IMR-90 (cell line): ENCODE data around the gene SETD3. TPM values are rescaled to one million over a fixed set of nuclear protein-coding genes. Genes with fewer than 3 reads are reported as not detected.

Experiments used
- ATAC-seq: fragments of 200-7000 bp; cut with Tn5 transposase; 2 replicates; pipeline ENCODE4 v1.9.1; 2020; ENCODE audit warnings: low read depth, mild to moderate bottlenecking, moderate library complexity
- BruUV-seq: library from RNA; stranded (reverse); fragments of 400-500 nt; replicated peaks from 2 replicates; lab custom pipeline; 2021; lab: Mats Ljungman, UMichigan
- CTCF ChIA-PET: fragments of 300-600 bp; formaldehyde crosslinking; extraction: SDS; loops from one replicate; lab custom pipeline; 2021; ENCODE audit warnings: antibody characterized with exemption; lab: Yijun Ruan, JAX
- POLR2A ChIA-PET: fragments of 300-600 bp; sonication (Branson Sonifier 250); formaldehyde crosslinking; loops from one replicate; lab custom pipeline; 2022; ENCODE audit warnings: antibody characterized with exemption; ENCODE audit not compliant: unreplicated experiment; lab: Charles Lee
- DNase-seq: peaks from one replicate; pipeline ENCODE4 v3.0.0; 2013
- H2AFZ ChIP-seq: replicated peaks from 2 replicates; pipeline ENCODE3; 2013; ENCODE audit warnings: low read length, mild to moderate bottlenecking; ENCODE audit not compliant: poor library complexity
- H2AK5ac ChIP-seq: 2 replicates; pipeline ENCODE4 v1.6.1; 2013; ENCODE audit warnings: low read depth, low read length, inconsistent platforms
- H2AK9ac ChIP-seq: replicated peaks from 2 replicates; pipeline ENCODE3; 2013; ENCODE audit warnings: mild to moderate bottlenecking, low read depth, low read length, moderate library complexity; ENCODE audit not compliant: poor library complexity
- H2BK120ac ChIP-seq: 2 replicates; pipeline ENCODE4 v1.6.1; 2013; ENCODE audit warnings: low read depth, low read length, inconsistent platforms
- H2BK15ac ChIP-seq: 3 replicates; pipeline ENCODE4 v1.6.1; 2013; ENCODE audit warnings: low read depth, low read length, inconsistent platforms
- H2BK20ac ChIP-seq: 2 replicates; pipeline ENCODE4 v1.6.1; 2013; ENCODE audit warnings: low read depth, mild to moderate bottlenecking, inconsistent platforms, low read length, moderate library complexity
- H2BK5ac ChIP-seq: 2 replicates; pipeline ENCODE4 v1.6.1; 2013; ENCODE audit warnings: mild to moderate bottlenecking, low read depth, low read length, inconsistent platforms; ENCODE audit not compliant: poor library complexity, severe bottlenecking
- H3K14ac ChIP-seq: replicated peaks from 2 replicates; pipeline ENCODE4 v1.6.1; 2013; ENCODE audit warnings: low read depth, low read length, inconsistent platforms
- H3K18ac ChIP-seq: 2 replicates; pipeline ENCODE4 v1.6.1; 2013; ENCODE audit warnings: low read depth, low read length, control low read depth
- H3K23ac ChIP-seq: 2 replicates; pipeline ENCODE4 v1.6.1; 2013; ENCODE audit warnings: low read depth, low read length, inconsistent platforms
- H3K27ac ChIP-seq: 2 replicates; pipeline ENCODE4 v1.5.1; 2013; ENCODE audit warnings: mild to moderate bottlenecking, control low read depth, low read length; ENCODE audit not compliant: insufficient read depth
- H3K27me3 ChIP-seq: 2 replicates; pipeline ENCODE4 v1.6.1; 2013; ENCODE audit warnings: low read length; ENCODE audit not compliant: control insufficient read depth, insufficient read depth
- H3K36me3 ChIP-seq: 2 replicates; pipeline ENCODE4 v1.6.1; 2013; ENCODE audit warnings: low read length, mixed read lengths; ENCODE audit not compliant: control insufficient read depth, insufficient read depth
- H3K4ac ChIP-seq: 2 replicates; pipeline ENCODE4 v1.6.1; 2013; ENCODE audit warnings: low read depth, low read length, inconsistent platforms
- H3K4me1 ChIP-seq: 2 replicates; pipeline ENCODE4 v1.6.1; 2013; ENCODE audit warnings: low read length, mixed read lengths; ENCODE audit not compliant: control insufficient read depth, insufficient read depth
- H3K4me2 ChIP-seq: 2 replicates; pipeline ENCODE4 v1.6.1; 2013; ENCODE audit warnings: low read depth, mild to moderate bottlenecking, control low read depth, low read length, moderate library complexity
- H3K4me3 ChIP-seq: 2 replicates; pipeline ENCODE4 v1.5.1; 2013; ENCODE audit warnings: low read depth, mild to moderate bottlenecking, control low read depth, low read length, moderate library complexity; ENCODE audit not compliant: insufficient read depth
- H3K56ac ChIP-seq: 2 replicates; pipeline ENCODE4 v1.6.1; 2013; ENCODE audit warnings: low read length, inconsistent platforms; ENCODE audit not compliant: insufficient read depth; ENCODE audit errors: extremely low read depth
- H3K79me1 ChIP-seq, 2 experiments: 2 replicates each; pipeline ENCODE4 v1.6.1; 2013; ENCODE audit warnings: low read length in 2 of 2, inconsistent platforms in 1 of 2, low read depth in 1 of 2
- H3K9ac ChIP-seq: 2 replicates; pipeline ENCODE4 v1.6.1; 2013; ENCODE audit warnings: low read depth, low read length, control low read depth
- H3K9me1 ChIP-seq: 2 replicates; pipeline ENCODE4 v1.6.1; 2013; ENCODE audit warnings: low read length, inconsistent platforms; ENCODE audit not compliant: insufficient read depth
- H3K9me3 ChIP-seq: 2 replicates; pipeline ENCODE4 v1.6.1; 2013; ENCODE audit warnings: low read length; ENCODE audit not compliant: control insufficient read depth, insufficient read depth
- H4K20me1 ChIP-seq: 2 replicates; pipeline ENCODE4 v1.6.1; 2013; ENCODE audit warnings: low read length, inconsistent platforms; ENCODE audit not compliant: insufficient read depth
- H4K5ac ChIP-seq: 2 replicates; pipeline ENCODE4 v1.6.1; 2013; ENCODE audit warnings: mild to moderate bottlenecking, low read depth, low read length, control low read depth
- H4K8ac ChIP-seq, 2 experiments: 2 replicates each; pipeline ENCODE4 v1.6.1; 2013; ENCODE audit warnings: low read depth in 2 of 2, low read length in 2 of 2, control low read depth in 1 of 2, inconsistent platforms in 1 of 2
- H4K91ac ChIP-seq: 2 replicates; pipeline ENCODE4 v1.6.1; 2013; ENCODE audit warnings: low read depth, low read length, inconsistent platforms; ENCODE audit not compliant: insufficient read depth
- BHLHE40 ChIP-seq: fragments of 150-350 bp; IDR thresholded peaks from 2 replicates; pipeline ENCODE4 v1.6.1; 2016; ENCODE audit warnings: mild to moderate bottlenecking, low read depth, low read length
- CEBPB ChIP-seq: IDR thresholded peaks from 2 replicates; pipeline ENCODE4 v1.6.1; 2012; ENCODE audit warnings: low read depth, low read length, improper control_type of control experiment
- CHD1 ChIP-seq: IDR thresholded peaks from 2 replicates; pipeline ENCODE4 v1.6.1; 2012; ENCODE audit warnings: low read depth, low read length, improper control_type of control experiment
- FOS ChIP-seq: fragments of 150-350 bp; IDR thresholded peaks from 2 replicates; pipeline ENCODE4 v1.6.1; 2016; ENCODE audit warnings: low read depth, low read length
- MAFK ChIP-seq: IDR thresholded peaks from 2 replicates; pipeline ENCODE4 v1.6.1; 2012; ENCODE audit warnings: low read depth, low read length, improper control_type of control experiment
- MAZ ChIP-seq: IDR thresholded peaks from 2 replicates; pipeline ENCODE4 v1.6.1; 2012; ENCODE audit warnings: low read depth, mild to moderate bottlenecking, low read length, improper control_type of control experiment, moderate library complexity, borderline replicate concordance
- MXI1 ChIP-seq: IDR thresholded peaks from 2 replicates; pipeline ENCODE4 v1.6.1; 2012; ENCODE audit warnings: low read depth, mild to moderate bottlenecking, low read length, moderate library complexity, borderline replicate concordance
- NFE2L2 ChIP-seq: fragments of 150-350 bp; IDR thresholded peaks from 2 replicates; pipeline ENCODE4 v1.6.1; 2016; ENCODE audit warnings: low read depth, mild to moderate bottlenecking, low read length
- POLR2A ChIP-seq: IDR thresholded peaks from 2 replicates; pipeline ENCODE4 v1.6.1; 2012; ENCODE audit warnings: mild to moderate bottlenecking, low read depth, low read length
- RAD21 ChIP-seq: IDR thresholded peaks from 2 replicates; pipeline ENCODE4 v1.6.1; 2012; ENCODE audit warnings: low read length, improper control_type of control experiment
- RCOR1 ChIP-seq: IDR thresholded peaks from 2 replicates; pipeline ENCODE4 v1.6.1; 2012; ENCODE audit warnings: mild to moderate bottlenecking, low read length, improper control_type of control experiment; ENCODE audit not compliant: insufficient replicate concordance
- RFX5 ChIP-seq: IDR thresholded peaks from 2 replicates; pipeline ENCODE4 v1.8.0; 2012; ENCODE audit warnings: low read depth, mild to moderate bottlenecking, low read length, moderate library complexity
- SMC3 ChIP-seq: fragments of 150-350 bp; IDR thresholded peaks from 2 replicates; pipeline ENCODE4 v1.6.1; 2016; ENCODE audit warnings: low read depth, mild to moderate bottlenecking, antibody characterized with exemption, low read length, moderate library complexity
- WGBS, 2 experiments: methylation state at CpG; one replicate each; pipeline versions ENCODE4 v1.1.5 to v1.1.7; 2013; ENCODE audit warnings: missing lambda C conversion rate in 2 of 2; ENCODE audit not compliant: insufficient read length in 1 of 2; ENCODE audit errors: extremely low coverage in 2 of 2; 5-methylcytosine and 5-hydroxymethylcytosine counted together
- dilution Hi-C: fragments of 300-500 bp; cut with HindIII; formaldehyde crosslinking; loops from one replicate; pipeline ENCODE4 v1.14.3; 2018; ENCODE audit warnings: low sequenced_read_pairs; ENCODE audit not compliant: unreplicated experiment
- in situ Hi-C: fragments of 300-500 bp; cut with MboI; formaldehyde crosslinking; loops from 3 replicates; pipeline ENCODE4 v1.14.3; 2019; ENCODE audit warnings: low sequenced_read_pairs, inconsistent platforms, mixed read lengths
- intact Hi-C: fragments of 100-400 bp; cut with micrococcal nuclease; formaldehyde crosslinking; loops from 2 replicates; pipeline ENCODE4 v1.10.0; 2022
- polyA plus RNA-seq, 3 experiments: library from polyadenylated mRNA; depleted of rRNA; stranded (reverse); fragments of >200 nt; gene quantifications; 2 replicates each; pipeline ENCODE4 v1.2.3, GENCODE V29; 2012; ENCODE audit warnings: low replicate concordance in 1 of 3
- total RNA-seq: library from RNA; depleted of rRNA; stranded (reverse); fragments of >200 nt; gene quantifications from 2 replicates; pipeline ENCODE4 v1.2.3, GENCODE V29; 2012
- TF ChIP-seq, protein P1 (sequence below): fragments of 150-350 bp; IDR thresholded peaks from 2 replicates; pipeline ENCODE4 v1.6.1; 2016; ENCODE audit warnings: low read depth, mild to moderate bottlenecking, low read length, moderate library complexity, borderline replicate concordance
- TF ChIP-seq, protein P2 (sequence below): conservative IDR thresholded peaks from 2 replicates; pipeline ENCODE4 v1.5.1; 2012; ENCODE audit warnings: mild to moderate bottlenecking, low read depth, low read length, improper control_type of control experiment
- TF ChIP-seq, protein P3 (sequence below): fragments of 150-350 bp; IDR thresholded peaks from 2 replicates; pipeline ENCODE4 v1.6.1; 2017; ENCODE audit warnings: mild to moderate bottlenecking, antibody characterized with exemption, low read length, low read depth

SETD3 gene
- total and polyA plus RNA-seq, 2 of the 4 experiments (the other 2 are of a cell fraction) = 18.8 to 31.9 TPM

GRCh38 chr14:99484106-99484505 is 3.4 kb upstream of the SETD3 start:
- CTCF ChIA-PET = interaction anchor here (0.6 kb wide), 1 partner anchor 12 kb away, joined by 6 read pairs; no protein-coding TSS in a partner anchor
- POLR2A ChIA-PET = no interaction called here

More at GRCh38 chr14:99484106-99484505, 3.4 kb upstream of the SETD3 start:
- TF ChIP-seq CEBPB (no peak), RCOR1 (no peak), MAFK (no peak), NFE2L2 (no peak), MAZ (no peak), SMC3 (no peak), FOS (no peak), MXI1 (no peak), BHLHE40 (no peak), RAD21 (no peak), RFX5 (no peak), POLR2A (no peak), CHD1 (no peak)
- TF ChIP-seq, protein P1, sequence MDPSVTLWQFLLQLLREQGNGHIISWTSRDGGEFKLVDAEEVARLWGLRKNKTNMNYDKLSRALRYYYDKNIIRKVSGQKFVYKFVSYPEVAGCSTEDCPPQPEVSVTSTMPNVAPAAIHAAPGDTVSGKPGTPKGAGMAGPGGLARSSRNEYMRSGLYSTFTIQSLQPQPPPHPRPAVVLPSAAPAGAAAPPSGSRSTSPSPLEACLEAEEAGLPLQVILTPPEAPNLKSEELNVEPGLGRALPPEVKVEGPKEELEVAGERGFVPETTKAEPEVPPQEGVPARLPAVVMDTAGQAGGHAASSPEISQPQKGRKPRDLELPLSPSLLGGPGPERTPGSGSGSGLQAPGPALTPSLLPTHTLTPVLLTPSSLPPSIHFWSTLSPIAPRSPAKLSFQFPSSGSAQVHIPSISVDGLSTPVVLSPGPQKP = no peak
- TF ChIP-seq, protein P2, sequence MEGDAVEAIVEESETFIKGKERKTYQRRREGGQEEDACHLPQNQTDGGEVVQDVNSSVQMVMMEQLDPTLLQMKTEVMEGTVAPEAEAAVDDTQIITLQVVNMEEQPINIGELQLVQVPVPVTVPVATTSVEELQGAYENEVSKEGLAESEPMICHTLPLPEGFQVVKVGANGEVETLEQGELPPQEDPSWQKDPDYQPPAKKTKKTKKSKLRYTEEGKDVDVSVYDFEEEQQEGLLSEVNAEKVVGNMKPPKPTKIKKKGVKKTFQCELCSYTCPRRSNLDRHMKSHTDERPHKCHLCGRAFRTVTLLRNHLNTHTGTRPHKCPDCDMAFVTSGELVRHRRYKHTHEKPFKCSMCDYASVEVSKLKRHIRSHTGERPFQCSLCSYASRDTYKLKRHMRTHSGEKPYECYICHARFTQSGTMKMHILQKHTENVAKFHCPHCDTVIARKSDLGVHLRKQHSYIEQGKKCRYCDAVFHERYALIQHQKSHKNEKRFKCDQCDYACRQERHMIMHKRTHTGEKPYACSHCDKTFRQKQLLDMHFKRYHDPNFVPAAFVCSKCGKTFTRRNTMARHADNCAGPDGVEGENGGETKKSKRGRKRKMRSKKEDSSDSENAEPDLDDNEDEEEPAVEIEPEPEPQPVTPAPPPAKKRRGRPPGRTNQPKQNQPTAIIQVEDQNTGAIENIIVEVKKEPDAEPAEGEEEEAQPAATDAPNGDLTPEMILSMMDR = no peak
- TF ChIP-seq, protein P3, sequence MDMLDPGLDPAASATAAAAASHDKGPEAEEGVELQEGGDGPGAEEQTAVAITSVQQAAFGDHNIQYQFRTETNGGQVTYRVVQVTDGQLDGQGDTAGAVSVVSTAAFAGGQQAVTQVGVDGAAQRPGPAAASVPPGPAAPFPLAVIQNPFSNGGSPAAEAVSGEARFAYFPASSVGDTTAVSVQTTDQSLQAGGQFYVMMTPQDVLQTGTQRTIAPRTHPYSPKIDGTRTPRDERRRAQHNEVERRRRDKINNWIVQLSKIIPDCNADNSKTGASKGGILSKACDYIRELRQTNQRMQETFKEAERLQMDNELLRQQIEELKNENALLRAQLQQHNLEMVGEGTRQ = no peak
- Histone ChIP-seq H2AK9ac (no peak overlapping the region), H2BK5ac (no peak overlapping the region), H2BK15ac (no peak overlapping the region), H3K36me3 (no peaks in the 10 kb centered on the region), H4K8ac (no peak overlapping the region), H3K56ac (no peak overlapping the region), H3K9me1 (peaks cover 7% of the 10 kb centered on the region), H2BK20ac (no peak overlapping the region), H3K27me3 (no peaks in the 10 kb centered on the region), H2BK120ac (no peak overlapping the region), H4K91ac (no peak overlapping the region), H3K27ac (no peak overlapping the region), H4K5ac (no peak overlapping the region), H3K4me2 (no peak overlapping the region), H3K9me3 (no peaks in the 10 kb centered on the region), H3K18ac (no peak overlapping the region), H3K4ac (no peak overlapping the region), H3K9ac (no peak overlapping the region), H4K20me1 (peaks cover 85% of the 10 kb centered on the region), H2AK5ac (no peak overlapping the region), H3K14ac (no peak overlapping the region), H3K4me3 (no peak overlapping the region), H3K79me1 (peaks cover 3 to 55% of the 10 kb centered on the region in 2 experiments; a peak in 3 of 4 replicates), H2AFZ (no peak overlapping the region), H3K23ac (no peak overlapping the region), H3K4me1 (peaks cover 5% of the 10 kb centered on the region)
- no CpG with 5 or more reads among the region's 2 CpGs for WGBS, 2 experiments
- intact Hi-C loops (no loop called here), dilution Hi-C loops (no loop called here), in situ Hi-C loops (no loop called here)
- DNase-seq = no peak
- BruUV-seq = no TSS peak
- no peak for ATAC-seq
